RWPE2 (cell line): ENCODE measurements around the gene STRIP2.

Experiments used
- ATAC-seq: fragments of 200-7000 bp; cut with Tn5 transposase; 3 replicates; pipeline ENCODE4 v1.9.1; 2021; ENCODE audit warnings: low read depth
- DNase-seq: peaks from one replicate; pipeline ENCODE4 v3.0.0-alpha.2; 2020; ENCODE audit warnings: low spot score
- H3K27ac ChIP-seq: fragments of 450-650 bp; 2 replicates; pipeline ENCODE4 v1.5.1; 2017; ENCODE audit warnings: mild to moderate bottlenecking; ENCODE audit not compliant: poor library complexity, severe bottlenecking
- H3K27me3 ChIP-seq: fragments of 250-450 bp; sonication (Bioruptor Pico); 2 replicates; pipeline ENCODE4 v1.5.1; 2021; ENCODE audit warnings: mild to moderate bottlenecking, moderate library complexity; ENCODE audit not compliant: insufficient read depth, poor library complexity, severe bottlenecking
- H3K36me3 ChIP-seq: fragments of 250-450 bp; sonication (Bioruptor Pico); 2 replicates; pipeline ENCODE4 v1.5.1; 2020; ENCODE audit warnings: low read depth, mild to moderate bottlenecking, moderate library complexity
- H3K4me1 ChIP-seq: fragments of 250-450 bp; sonication (Bioruptor Pico); 2 replicates; pipeline ENCODE4 v1.5.1; 2021; ENCODE audit warnings: mild to moderate bottlenecking, moderate library complexity; ENCODE audit not compliant: insufficient read depth, poor library complexity, severe bottlenecking
- H3K4me3 ChIP-seq: fragments of 250-450 bp; sonication (Bioruptor Pico); 2 replicates; pipeline ENCODE4 v1.5.1; 2021; ENCODE audit warnings: mild to moderate bottlenecking, moderate library complexity; ENCODE audit not compliant: severe bottlenecking
- H3K9me3 ChIP-seq: fragments of 250-450 bp; sonication (Bioruptor Pico); 2 replicates; pipeline ENCODE4 v1.5.1; 2021; ENCODE audit warnings: mild to moderate bottlenecking, moderate library complexity; ENCODE audit not compliant: severe bottlenecking
- CTCF ChIP-seq: fragments of 450-650 bp; IDR thresholded peaks from one replicate; pipeline ENCODE4 v1.5.1; 2017; ENCODE audit warnings: mild to moderate bottlenecking, moderate library complexity; ENCODE audit not compliant: poor library complexity, severe bottlenecking

The STRIP2 gene

DNA sequence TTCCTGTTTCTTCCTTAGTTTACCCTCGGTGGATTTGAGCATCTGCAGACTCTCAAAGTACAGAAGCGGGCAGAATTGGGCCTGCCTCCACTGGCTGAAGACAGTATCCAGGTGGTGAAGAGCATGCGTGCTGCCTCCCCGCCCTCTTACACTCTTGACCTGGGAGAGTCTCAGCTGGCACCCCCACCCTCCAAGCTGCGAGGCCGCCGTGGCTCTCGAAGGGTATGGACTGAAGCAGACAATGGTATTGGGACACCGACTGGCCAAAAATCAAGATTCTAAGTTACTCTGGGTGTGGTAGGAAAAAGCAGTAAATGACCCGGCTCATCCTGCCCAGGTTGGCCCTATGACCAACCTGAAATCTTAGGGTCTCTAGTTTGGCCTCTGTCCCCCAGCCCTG, 22.2 kb downstream of the STRIP2 start:
- no peak for TF ChIP-seq CTCF
- Histone ChIP-seq H3K4me1 (peaks cover 17% of the 10 kb centered on the region), H3K27ac (no peak overlapping the region), H3K36me3 (peaks cover 63% of the 10 kb centered on the region), H3K4me3 (no peak overlapping the region), H3K9me3 (no peaks in the 10 kb centered on the region), H3K27me3 (no peaks in the 10 kb centered on the region)
- DNase-seq (no peak), ATAC-seq (no peak)

GRCh38 chr7:129457101-129457500, 22.9 kb downstream of the STRIP2 start:
- Histone ChIP-seq H3K4me1 (peaks cover 17% of the 10 kb centered on the region), H3K9me3 (no peaks in the 10 kb centered on the region), H3K36me3 (peaks cover 60% of the 10 kb centered on the region), H3K4me3 (no peak overlapping the region), H3K27me3 (no peaks in the 10 kb centered on the region), H3K27ac (no peak overlapping the region)
- no peak for ATAC-seq
- no peak for TF ChIP-seq CTCF
- DNase-seq = no peak

- ATAC-seq (no peak), DNase-seq (no peak)
- Histone ChIP-seq H3K27ac (no peak overlapping the region), H3K9me3 (no peaks in the 10 kb centered on the region), H3K4me1 (peaks cover 11% of the 10 kb centered on the region), H3K36me3 (peaks cover 59% of the 10 kb centered on the region), H3K27me3 (no peaks in the 10 kb centered on the region), H3K4me3 (no peak overlapping the region)
- TF ChIP-seq CTCF = no peak
Measured at GRCh38 chr7:129458171-129458570, 23.9 kb downstream of the STRIP2 start.

GRCh38 chr7:129461809-129462208, 27.6 kb downstream of the STRIP2 start:
- TF ChIP-seq CTCF = no peak
- ATAC-seq (no peak), DNase-seq (no peak)
- Histone ChIP-seq H3K4me1 (no peaks in the 10 kb centered on the region), H3K9me3 (no peaks in the 10 kb centered on the region), H3K4me3 (no peak overlapping the region), H3K27ac (no peak overlapping the region), H3K36me3 (peaks cover 54% of the 10 kb centered on the region), H3K27me3 (no peaks in the 10 kb centered on the region)

DNA sequence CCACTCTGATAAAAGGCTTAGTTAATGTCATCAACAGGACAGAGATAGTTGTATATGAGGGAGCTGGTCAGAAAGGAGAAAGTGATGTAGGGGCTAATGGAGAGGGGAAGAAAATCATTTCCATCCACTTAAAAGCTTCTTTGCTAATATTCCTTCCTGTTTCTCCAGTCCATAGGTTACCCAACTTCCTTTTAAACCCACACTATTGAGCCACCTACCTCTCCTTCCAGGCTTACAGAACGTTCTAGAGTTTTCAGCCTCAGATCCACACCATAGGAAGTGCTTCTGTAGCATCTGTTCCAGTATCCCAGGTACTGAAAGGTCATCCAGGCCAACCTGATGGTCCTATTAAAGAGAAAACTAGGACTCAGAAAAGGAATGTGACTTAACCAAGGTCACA, 28.2 kb downstream of the STRIP2 start:
- no peak for TF ChIP-seq CTCF
- H3K36me3 ChIP-seq = peaks cover 54% of the 10 kb centered on the region

More for the DNA sequence above, 28.2 kb downstream of the STRIP2 start:
- DNase-seq = no peak
- Histone ChIP-seq H3K9me3 (no peaks in the 10 kb centered on the region), H3K4me1 (no peaks in the 10 kb centered on the region), H3K27me3 (no peaks in the 10 kb centered on the region), H3K27ac (no peak overlapping the region), H3K4me3 (no peak overlapping the region)
- no peak for ATAC-seq
